Dendritic cell treated with granulocyte-macrophage colony-stimulating factor and Interleukin-4, amounts not matched to agents 40 ng/mL and 50 ng/mL, for 4 days (primary cell): ENCODE measurements around the gene HOPX.
"Not testable (repeated sequence)": the region's sequence is repeated elsewhere in the genome, so short reads cannot be mapped to it uniquely, and the experiment has no call there.

Source experiments
- H3K27ac Mint-ChIP-seq: one replicate; pipeline ENCODE4 v1.8.0; 2022; ENCODE audit warnings: mild to moderate bottlenecking, mixed read lengths
- H3K27me3 Mint-ChIP-seq: one replicate; pipeline ENCODE4 v1.8.0; 2022; ENCODE audit warnings: mild to moderate bottlenecking, mixed read lengths
- H3K36me3 Mint-ChIP-seq: one replicate; pipeline ENCODE4 v1.8.0; 2022; ENCODE audit warnings: low read depth, mixed read lengths
- H3K4me1 Mint-ChIP-seq: one replicate; pipeline ENCODE4 v1.8.0; 2022; ENCODE audit warnings: low read depth, mixed read lengths
- H3K4me3 Mint-ChIP-seq: one replicate; pipeline ENCODE4 v1.8.0; 2022; ENCODE audit warnings: mild to moderate bottlenecking, moderate library complexity, mixed read lengths
- H3K9me3 Mint-ChIP-seq: one replicate; pipeline ENCODE4 v1.8.0; 2022; ENCODE audit warnings: mixed read lengths
- intact Hi-C: fragments of 100-400 bp; cut with micrococcal nuclease; formaldehyde crosslinking; loops from one replicate; pipeline ENCODE4 v1.15.0; 2022

HOPX gene

GRCh38 chr4:56619160-56619559, 61.9 kb downstream of the HOPX start:
- H3K4me3 Mint-ChIP-seq, result no peak overlapping the region
- no peaks in the 10 kb centered on the region for H3K36me3 Mint-ChIP-seq
- no peak overlapping the region for H3K27ac Mint-ChIP-seq
- intact Hi-C loops, result no loop called here
- H3K4me1 Mint-ChIP-seq, result no peaks in the 10 kb centered on the region
- H3K27me3 Mint-ChIP-seq, result no peaks in the 10 kb centered on the region
- H3K9me3 Mint-ChIP-seq, result peaks cover 11% of the 10 kb centered on the region

GRCh38 chr4:56618734-56619133, 62.4 kb downstream of the HOPX start:
- Mint-ChIP-seq H3K36me3 (no peaks in the 10 kb centered on the region), H3K27me3 (no peaks in the 10 kb centered on the region), H3K4me3 (no peak overlapping the region), H3K27ac (no peak overlapping the region), H3K9me3 (peaks cover 6% of the 10 kb centered on the region), H3K4me1 (no peaks in the 10 kb centered on the region)
- intact Hi-C loops, result no loop called here

GRCh38 chr4:56613101-56613862, 67.8 kb downstream of the HOPX start:
- H3K4me3 Mint-ChIP-seq, result no peak overlapping the region
- no peaks in the 10 kb centered on the region for H3K4me1 Mint-ChIP-seq
- no peaks in the 10 kb centered on the region for H3K36me3 Mint-ChIP-seq
- no peaks in the 10 kb centered on the region for H3K27me3 Mint-ChIP-seq
- no peaks in the 10 kb centered on the region for H3K9me3 Mint-ChIP-seq
- no peak overlapping the region for H3K27ac Mint-ChIP-seq
- intact Hi-C loops, result no loop called here

- no peak overlapping the region for H3K27ac Mint-ChIP-seq
- intact Hi-C loops, result no loop called here
- no peaks in the 10 kb centered on the region for H3K4me1 Mint-ChIP-seq
- no peaks in the 10 kb centered on the region for H3K27me3 Mint-ChIP-seq
- H3K9me3 Mint-ChIP-seq, result no peaks in the 10 kb centered on the region
- no peak overlapping the region for H3K4me3 Mint-ChIP-seq
- no peaks in the 10 kb centered on the region for H3K36me3 Mint-ChIP-seq
Observed at GRCh38 chr4:56612282-56612681, 68.8 kb downstream of the HOPX start.

- H3K36me3 Mint-ChIP-seq, result no peaks in the 10 kb centered on the region
- no peak overlapping the region for H3K4me3 Mint-ChIP-seq
- H3K9me3 Mint-ChIP-seq, result no peaks in the 10 kb centered on the region
- H3K27ac Mint-ChIP-seq, result no peak overlapping the region
- no peaks in the 10 kb centered on the region for H3K27me3 Mint-ChIP-seq
- H3K4me1 Mint-ChIP-seq, result no peaks in the 10 kb centered on the region
- intact Hi-C loops, result no loop called here
Observed at GRCh38 chr4:56611501-56611900, 69.6 kb downstream of the HOPX start.

GRCh38 chr4:56610170-56610569, 70.9 kb downstream of the HOPX start:
- H3K4me1 Mint-ChIP-seq, intact Hi-C loops, H3K27me3 Mint-ChIP-seq, H3K4me3 Mint-ChIP-seq, H3K27ac Mint-ChIP-seq, H3K36me3 Mint-ChIP-seq, H3K9me3 Mint-ChIP-seq: not testable (repeated sequence)

GRCh38 chr4:56607926-56608325, 73.2 kb downstream of the HOPX start:
- H3K9me3 Mint-ChIP-seq, result no peaks in the 10 kb centered on the region
- no peaks in the 10 kb centered on the region for H3K4me1 Mint-ChIP-seq
- H3K27me3 Mint-ChIP-seq, result no peaks in the 10 kb centered on the region
- intact Hi-C loops, result no loop called here
- H3K36me3 Mint-ChIP-seq, result no peaks in the 10 kb centered on the region
- no peak overlapping the region for H3K4me3 Mint-ChIP-seq
- no peak overlapping the region for H3K27ac Mint-ChIP-seq

- H3K27ac Mint-ChIP-seq, result no peak overlapping the region
- H3K27me3 Mint-ChIP-seq, result no peaks in the 10 kb centered on the region
- no peaks in the 10 kb centered on the region for H3K36me3 Mint-ChIP-seq
- intact Hi-C loops, result no loop called here
- no peak overlapping the region for H3K4me3 Mint-ChIP-seq
- no peaks in the 10 kb centered on the region for H3K4me1 Mint-ChIP-seq
- no peaks in the 10 kb centered on the region for H3K9me3 Mint-ChIP-seq
Observed at GRCh38 chr4:56606385-56606784, 74.7 kb downstream of the HOPX start.

- H3K27ac Mint-ChIP-seq, H3K4me3 Mint-ChIP-seq, H3K27me3 Mint-ChIP-seq, intact Hi-C loops, H3K36me3 Mint-ChIP-seq, H3K4me1 Mint-ChIP-seq, H3K9me3 Mint-ChIP-seq: not testable (repeated sequence)
Observed at GRCh38 chr4:56605464-56605863, 75.6 kb downstream of the HOPX start.

- no peaks in the 10 kb centered on the region for H3K36me3 Mint-ChIP-seq
- no peak overlapping the region for H3K27ac Mint-ChIP-seq
- intact Hi-C loops, result no loop called here
- H3K27me3 Mint-ChIP-seq, result no peaks in the 10 kb centered on the region
- no peaks in the 10 kb centered on the region for H3K9me3 Mint-ChIP-seq
- H3K4me3 Mint-ChIP-seq, result no peak overlapping the region
- H3K4me1 Mint-ChIP-seq, result no peaks in the 10 kb centered on the region
Observed at GRCh38 chr4:56603297-56603696, 77.8 kb downstream of the HOPX start.
